Thoracic aorta (tissue), 2 donors: ENCODE measurements around the gene LRCH1. TPM values are rescaled to one million over a fixed set of nuclear protein-coding genes. Genes with fewer than 3 reads are reported as not detected.
"Not testable (repeated sequence)": the region's sequence is repeated elsewhere in the genome, so short reads cannot be mapped to it uniquely, and the experiment has no call there.

ENCODE experiments used
- ATAC-seq: fragments of 150-250 bp; one replicate; pipeline ENCODE4 v1.8.0; 2017; ENCODE audit warnings: low read depth; ENCODE audit not compliant: insufficient number of reproducible peaks, low FRiP score
- DNase-seq: peaks from one replicate; pipeline ENCODE4 v3.0.0-alpha.2; 2020; ENCODE audit warnings: low spot score
- H3K27ac ChIP-seq, 2 donors: fragments of 200-600 bp; sonication (generic); 1 replicate in 1 of 2; 2 replicates in 1 of 2; pipeline ENCODE4 v1.5.1; 2016; ENCODE audit warnings: mild to moderate bottlenecking in 2 of 2, moderate library complexity in 2 of 2
- H3K27me3 ChIP-seq: fragments of 200-600 bp; sonication (generic); replicated peaks from 2 replicates; pipeline ENCODE4 v1.6.0; 2016; ENCODE audit warnings: mild to moderate bottlenecking; ENCODE audit not compliant: insufficient read depth
- H3K36me3 ChIP-seq: fragments of 200-600 bp; sonication (generic); one replicate; pipeline ENCODE4 v1.5.1; 2016
- H3K4me1 ChIP-seq, 2 donors: fragments of 200-600 bp; sonication (generic); 1 replicate in 1 of 2; 2 replicates in 1 of 2; pipeline versions ENCODE4 v1.5.1 to v1.6.0; 2016; ENCODE audit warnings: low read depth in 2 of 2, mild to moderate bottlenecking in 1 of 2; ENCODE audit not compliant: control insufficient read depth in 1 of 2
- H3K4me3 ChIP-seq: fragments of 200-600 bp; sonication (generic); 2 replicates; pipeline ENCODE4 v1.5.1; 2016; ENCODE audit warnings: mild to moderate bottlenecking
- H3K9me3 ChIP-seq: fragments of 200-600 bp; sonication (generic); 2 replicates; pipeline ENCODE4 v1.5.1; 2016
- CTCF ChIP-seq: fragments of 200-600 bp; sonication (generic); IDR thresholded peaks from one replicate; pipeline ENCODE4 v1.5.1; 2019; ENCODE audit warnings: antibody characterized with exemption
- total RNA-seq, 2 donors: library from RNA; depleted of rRNA; stranded (reverse); fragments of >200 nt; gene quantifications; one replicate each; pipeline versions ENCODE4 v1.1.0 to v1.2.3, GENCODE V29; 2016

The LRCH1 gene
- total RNA-seq, 2 donors from 2014 or later: 29.4 to 38.9 TPM

DNA sequence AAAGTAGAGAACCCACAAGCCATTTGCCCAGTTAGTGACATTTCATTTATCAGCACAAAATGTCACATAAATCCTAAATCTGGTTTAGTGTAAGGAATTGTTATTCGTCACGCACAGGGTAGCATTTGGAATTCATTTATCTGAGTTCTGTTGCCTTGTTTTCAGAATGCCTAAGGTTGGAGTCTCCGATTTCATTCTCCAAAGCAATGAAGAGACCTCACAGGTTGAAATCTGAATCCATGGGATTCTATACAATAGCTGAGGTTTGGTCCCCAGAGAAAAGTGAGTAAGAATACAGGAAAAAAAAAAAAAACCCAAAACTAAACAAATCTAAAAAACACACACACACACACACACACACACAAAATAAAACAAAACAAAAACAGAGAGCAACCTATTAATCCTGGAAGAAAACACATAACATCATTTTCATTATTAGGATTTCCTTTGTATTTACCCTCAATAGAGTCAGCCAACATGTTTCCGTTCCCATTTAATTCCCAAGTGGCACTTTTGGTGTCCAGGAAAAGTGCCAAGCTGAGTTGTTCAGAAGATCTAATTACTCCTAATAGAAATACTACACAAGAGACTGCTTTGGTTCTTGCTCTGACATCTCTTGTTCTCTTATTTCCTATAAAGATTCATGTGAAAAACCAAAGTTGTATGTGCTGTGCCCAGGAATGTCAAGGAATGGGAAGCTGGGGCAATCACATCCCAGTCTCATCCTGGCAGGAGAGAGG lies 36.2 kb upstream of the LRCH1 start:
- Histone ChIP-seq H3K9me3 (no peaks in the 10 kb centered on the region), H3K4me1 (peaks cover 0 to 11% of the 10 kb centered on the region in 2 donors), H3K27ac (no peak overlapping the region), H3K27me3 (no peaks in the 10 kb centered on the region), H3K4me3 (no peak overlapping the region), H3K36me3 (no peaks in the 10 kb centered on the region)
- DNase-seq: no peak
- TF ChIP-seq CTCF: no peak
- no peak for ATAC-seq

DNA sequence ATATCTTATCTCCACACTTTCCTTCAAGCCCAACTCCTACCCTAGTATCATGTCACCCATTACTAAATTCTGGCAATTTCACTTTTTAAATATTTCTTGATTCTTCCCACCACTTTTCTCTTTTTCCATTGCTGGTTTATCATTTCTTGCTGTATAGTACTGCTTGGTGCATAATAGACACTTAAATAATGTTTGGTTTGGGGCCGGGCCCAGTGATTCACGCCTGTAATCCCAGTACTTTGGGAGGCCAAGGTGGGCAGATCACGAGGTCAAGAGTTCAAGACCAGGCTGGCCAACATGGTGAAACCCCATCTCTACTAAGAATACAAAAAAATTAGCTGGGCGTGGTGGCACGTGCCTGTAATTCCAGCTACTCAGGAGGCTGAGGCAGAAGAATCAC lies 35.2 kb upstream of the LRCH1 start:
- H3K27ac ChIP-seq, H3K4me3 ChIP-seq, H3K9me3 ChIP-seq, H3K27me3 ChIP-seq, DNase-seq, H3K36me3 ChIP-seq, ATAC-seq: not testable (repeated sequence)
- H3K4me1 ChIP-seq: peaks cover 0 to 20% of the 10 kb centered on the region in 2 donors

GRCh38 chr13:46519182-46519581 lies 33.8 kb upstream of the LRCH1 start:
- DNase-seq (no peak), ATAC-seq (no peak)
- TF ChIP-seq CTCF: no peak
- Histone ChIP-seq H3K4me3 (no peak overlapping the region), H3K36me3 (no peaks in the 10 kb centered on the region), H3K27me3 (no peaks in the 10 kb centered on the region), H3K9me3 (no peaks in the 10 kb centered on the region), H3K27ac (no peak overlapping the region), H3K4me1 (peaks cover 0 to 22% of the 10 kb centered on the region in 2 donors)

GRCh38 chr13:46520166-46520565 lies 32.8 kb upstream of the LRCH1 start:
- H3K27ac ChIP-seq: no peak overlapping the region
- ATAC-seq: no peak
- TF ChIP-seq CTCF: no peak

DNA sequence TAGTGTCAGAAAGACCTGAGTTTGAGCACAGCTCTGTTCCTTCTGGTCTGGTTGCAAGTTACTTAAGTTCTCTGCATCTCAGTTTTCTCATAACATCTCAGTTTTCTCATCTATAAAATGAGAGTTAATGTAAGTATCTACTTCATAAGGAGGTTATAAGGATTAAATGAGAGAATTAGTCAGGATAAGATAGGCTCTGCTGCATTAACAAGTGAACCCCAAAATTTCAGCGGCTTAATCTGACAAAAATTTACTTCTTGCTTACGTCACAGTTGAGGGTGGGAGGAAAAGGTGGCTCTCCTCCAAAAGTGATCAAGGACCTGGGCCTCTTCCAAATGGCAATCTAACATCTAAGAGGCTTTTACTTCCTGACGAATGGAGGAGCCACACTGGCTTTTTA lies 31.5 kb upstream of the LRCH1 start:
- H3K9me3 ChIP-seq: no peaks in the 10 kb centered on the region
- H3K27ac ChIP-seq: no peak overlapping the region
- ATAC-seq: no peak
- TF ChIP-seq CTCF: no peak
- peaks cover 0 to 19% of the 10 kb centered on the region in 2 donors for H3K4me1 ChIP-seq
- H3K4me3 ChIP-seq: no peak overlapping the region
- H3K27me3 ChIP-seq: no peaks in the 10 kb centered on the region
- DNase-seq: no peak
- H3K36me3 ChIP-seq: no peaks in the 10 kb centered on the region

More at GRCh38 chr13:46520166-46520565, 32.8 kb upstream of the LRCH1 start:
- H3K36me3 ChIP-seq: no peaks in the 10 kb centered on the region
- no peaks in the 10 kb centered on the region for H3K9me3 ChIP-seq
- no peaks in the 10 kb centered on the region for H3K27me3 ChIP-seq
- H3K4me1 ChIP-seq: peaks cover 0 to 22% of the 10 kb centered on the region in 2 donors
- DNase-seq: no peak
- H3K4me3 ChIP-seq: no peak overlapping the region
